GM18951 (cell line): ENCODE data around the gene MYO10.
"Not testable (repeated sequence)": the region's sequence is repeated elsewhere in the genome, so short reads cannot be mapped to it uniquely, and the experiment has no call there.

ENCODE experiments used
- POLR2A ChIP-seq: IDR thresholded peaks from 4 replicates; pipeline ENCODE4 v1.6.1; 2011; ENCODE audit warnings: mild to moderate bottlenecking; ENCODE audit not compliant: insufficient read length, insufficient read depth; ENCODE audit errors: extremely low read depth
- in situ Hi-C: fragments of 300-500 bp; cut with MboI; formaldehyde crosslinking; loops from one replicate; pipeline ENCODE4 v1.12.0; 2022; ENCODE audit warnings: low sequenced_read_pairs, mixed read lengths, inconsistent platforms; ENCODE audit not compliant: unreplicated experiment

The MYO10 gene

GRCh38 chr5:16744164-16744880 lies 191.8 kb downstream of the MYO10 start:
- no peak for TF ChIP-seq POLR2A
- in situ Hi-C loops, result no loop called here

- in situ Hi-C loops, result no loop called here
These were observed 193.2 kb downstream of the MYO10 start for GRCh38 chr5:16742938-16743337.

GRCh38 chr5:16740811-16741392 lies 195.2 kb downstream of the MYO10 start:
- no peak for TF ChIP-seq POLR2A
- in situ Hi-C loops, result no loop called here

More at GRCh38 chr5:16742938-16743337, 193.2 kb downstream of the MYO10 start:
- TF ChIP-seq POLR2A, result no peak

- in situ Hi-C loops, result no loop called here
- TF ChIP-seq POLR2A, result no peak
These were observed 195.8 kb downstream of the MYO10 start for GRCh38 chr5:16740066-16740810.

GRCh38 chr5:16738393-16738792 lies 197.7 kb downstream of the MYO10 start:
- in situ Hi-C loops, result not testable (repeated sequence)

- in situ Hi-C loops, result no loop called here
- TF ChIP-seq POLR2A, result no peak
These were observed 198.3 kb downstream of the MYO10 start for GRCh38 chr5:16737620-16738364.

GRCh38 chr5:16737209-16737608 lies 198.9 kb downstream of the MYO10 start:
- no peak for TF ChIP-seq POLR2A
- in situ Hi-C loops, result no loop called here

- no peak for TF ChIP-seq POLR2A
These were observed 199.7 kb downstream of the MYO10 start for GRCh38 chr5:16736158-16736995.

GRCh38 chr5:16735101-16736060 lies 200.7 kb downstream of the MYO10 start:
- no peak for TF ChIP-seq POLR2A
- in situ Hi-C loops, result no loop called here

More at GRCh38 chr5:16736158-16736995, 199.7 kb downstream of the MYO10 start:
- in situ Hi-C loops, result no loop called here

GRCh38 chr5:16733331-16734006 lies 202.6 kb downstream of the MYO10 start:
- in situ Hi-C loops, result no loop called here
- no peak for TF ChIP-seq POLR2A

- in situ Hi-C loops, result no loop called here
- TF ChIP-seq POLR2A, result no peak
These were observed 203.7 kb downstream of the MYO10 start for GRCh38 chr5:16732356-16732755.
